Prostate gland (tissue), 2 donors: Measurements from ENCODE around the gene LDLRAD4. TPM values are rescaled to one million over a fixed set of nuclear protein-coding genes. Genes with fewer than 3 reads are reported as not detected.
A peak's percentile ranks its signal among the peaks of the same experiment; 100 is the strongest.

Source experiments
- DNase-seq: peaks from one replicate; pipeline ENCODE4 v3.0.0-alpha.2; 2019; ENCODE audit warnings: low spot score
- H3K27ac ChIP-seq, 2 donors: fragments of 200-600 bp; sonication (generic); 2 replicates each; pipeline ENCODE4 v1.5.1; 2017 to 2019
- H3K27me3 ChIP-seq: fragments of 200-600 bp; sonication (generic); replicated peaks from 2 replicates; pipeline ENCODE4 v1.5.1; 2019; ENCODE audit not compliant: insufficient read depth
- H3K36me3 ChIP-seq, 2 donors: fragments of 200-600 bp; sonication (generic); 1 replicate in 1 of 2; 2 replicates in 1 of 2; pipeline versions ENCODE4 v1.5.1 to v1.8.1; 2017 to 2019
- H3K4me1 ChIP-seq: fragments of 200-600 bp; sonication (generic); replicated peaks from 2 replicates; pipeline ENCODE4 v1.5.1; 2019
- H3K4me3 ChIP-seq, 2 donors: fragments of 200-600 bp; sonication (generic); 2 replicates each; pipeline ENCODE4 v1.5.1; 2017 to 2019
- H3K9me3 ChIP-seq: fragments of 200-600 bp; sonication (generic); 2 replicates; pipeline ENCODE4 v1.5.1; 2017
- POLR2A ChIP-seq: fragments of 450-650 bp; IDR thresholded peaks from one replicate; pipeline ENCODE4 v1.6.1; 2016; ENCODE audit warnings: antibody characterized with exemption, mild to moderate bottlenecking
- POLR2AphosphoS5 ChIP-seq: sonication (generic); formaldehyde crosslinking; IDR thresholded peaks from one replicate; pipeline ENCODE4 v1.6.1; 2017; ENCODE audit warnings: antibody characterized with exemption
- WGBS: methylation state at CpG from one replicate; pipeline ENCODE4 v1.1.5; 2018; 5-methylcytosine and 5-hydroxymethylcytosine counted together
- intact Hi-C: fragments of 100-400 bp; cut with DNase I; formaldehyde crosslinking; loops from one replicate; pipeline ENCODE4 v1.14.2; 2022
- total RNA-seq, 2 donors: library from RNA; depleted of rRNA; stranded (reverse); fragments of >200 nt; gene quantifications; one replicate each; pipeline ENCODE4 v1.1.0, GENCODE V29; 2016
- TF ChIP-seq, protein P1 (sequence below), 4 experiments: fragments of 200-600 bp in 2 of 4; fragments of 450-650 bp in 2 of 4; sonication (generic) in 2 of 4; IDR thresholded peaks; 1 replicate in 3 of 4; 2 replicates in 1 of 4; pipeline ENCODE4 v1.5.1; 2016 to 2019; ENCODE audit warnings: antibody characterized with exemption in 4 of 4, mild to moderate bottlenecking in 2 of 4, moderate library complexity in 2 of 4

Gene LDLRAD4
- total RNA-seq, 2 donors from 2014 or later: 59.9 to 107 TPM

DNA sequence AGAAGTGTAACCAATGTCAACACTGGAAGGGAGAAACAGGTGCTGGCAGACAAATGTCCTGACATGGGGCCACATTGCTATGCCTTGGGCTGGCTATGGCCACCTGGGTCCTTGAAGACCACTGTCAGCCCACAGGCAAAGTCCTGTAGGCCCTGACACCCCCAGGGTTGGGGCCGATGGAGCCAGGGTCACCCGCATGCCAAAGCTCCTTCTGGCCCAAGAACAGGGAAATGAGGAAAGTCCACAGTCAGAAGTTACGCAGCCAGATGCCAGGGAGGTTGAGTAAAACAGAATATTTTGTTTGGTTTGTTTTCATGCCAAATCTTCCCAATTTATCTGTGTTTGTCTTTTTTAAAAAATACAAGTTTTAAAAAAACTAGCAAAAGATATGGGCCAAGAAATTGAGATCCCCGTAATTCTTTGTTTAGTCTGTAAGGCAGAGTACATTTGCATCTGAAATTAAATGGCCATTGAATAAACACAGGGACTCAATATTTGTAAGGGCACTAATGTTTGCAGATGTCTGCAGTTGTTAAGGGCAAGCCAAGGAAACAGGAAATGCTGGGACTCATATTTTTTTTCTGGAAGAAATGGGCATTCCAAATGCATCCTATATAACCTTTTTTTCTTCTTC is 321.4 kb downstream of the LDLRAD4 start:
- intact Hi-C loops: loop anchor here (10.0 kb wide), 1 partner anchor 185 kb away; the partner anchor contains the start of genes FAM210A and RNMT
- 24% methylated on average over 4 of the region's 4 CpGs for WGBS
- Histone ChIP-seq H3K9me3 (no peaks in the 10 kb centered on the region), H3K27ac (no peak overlapping the region), H3K4me1 (peaks cover 41% of the 10 kb centered on the region), H3K27me3 (no peaks in the 10 kb centered on the region), H3K36me3 (no peaks in the 10 kb centered on the region), H3K4me3 (no peak overlapping the region)
- peak; percentile 38 for DNase-seq
- TF ChIP-seq, protein P1, sequence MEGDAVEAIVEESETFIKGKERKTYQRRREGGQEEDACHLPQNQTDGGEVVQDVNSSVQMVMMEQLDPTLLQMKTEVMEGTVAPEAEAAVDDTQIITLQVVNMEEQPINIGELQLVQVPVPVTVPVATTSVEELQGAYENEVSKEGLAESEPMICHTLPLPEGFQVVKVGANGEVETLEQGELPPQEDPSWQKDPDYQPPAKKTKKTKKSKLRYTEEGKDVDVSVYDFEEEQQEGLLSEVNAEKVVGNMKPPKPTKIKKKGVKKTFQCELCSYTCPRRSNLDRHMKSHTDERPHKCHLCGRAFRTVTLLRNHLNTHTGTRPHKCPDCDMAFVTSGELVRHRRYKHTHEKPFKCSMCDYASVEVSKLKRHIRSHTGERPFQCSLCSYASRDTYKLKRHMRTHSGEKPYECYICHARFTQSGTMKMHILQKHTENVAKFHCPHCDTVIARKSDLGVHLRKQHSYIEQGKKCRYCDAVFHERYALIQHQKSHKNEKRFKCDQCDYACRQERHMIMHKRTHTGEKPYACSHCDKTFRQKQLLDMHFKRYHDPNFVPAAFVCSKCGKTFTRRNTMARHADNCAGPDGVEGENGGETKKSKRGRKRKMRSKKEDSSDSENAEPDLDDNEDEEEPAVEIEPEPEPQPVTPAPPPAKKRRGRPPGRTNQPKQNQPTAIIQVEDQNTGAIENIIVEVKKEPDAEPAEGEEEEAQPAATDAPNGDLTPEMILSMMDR (IDR thresholded peaks at IDR 0.05): no peak
- TF ChIP-seq POLR2AphosphoS5 (peak; percentile 59), POLR2A (no peak)

DNA sequence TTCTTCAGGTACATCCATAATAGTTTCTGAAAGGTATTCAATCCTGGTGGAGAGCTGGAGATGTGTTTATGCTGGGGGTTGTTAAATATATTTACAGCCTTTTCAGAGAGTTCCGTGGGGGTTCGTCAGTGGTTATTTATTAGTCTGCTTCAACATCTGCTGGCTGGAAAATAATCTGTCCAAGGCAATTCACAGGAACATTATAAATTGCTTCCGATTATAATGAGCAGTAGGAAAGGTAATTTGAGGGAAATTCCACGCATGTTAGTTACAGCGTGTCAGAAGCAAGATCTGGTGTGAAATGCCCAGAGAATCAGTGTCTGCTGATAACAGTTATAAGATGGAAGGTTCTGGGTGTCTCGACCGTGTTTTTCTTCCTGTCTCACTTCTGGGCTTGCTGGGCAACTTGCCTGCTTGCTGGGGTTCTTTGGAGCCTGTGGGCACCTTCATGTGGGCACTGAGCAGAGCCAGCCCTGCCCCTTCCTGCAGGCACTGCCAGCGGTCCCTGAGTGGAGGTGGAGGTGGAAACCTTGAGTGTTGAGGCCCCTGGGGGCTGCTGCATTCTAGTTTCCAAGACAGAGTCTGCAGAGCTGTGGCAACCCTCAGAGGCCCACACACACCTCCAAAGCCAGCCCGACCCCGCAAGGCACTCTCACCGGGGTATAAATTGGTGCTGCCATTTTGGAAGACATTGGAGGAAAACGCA is 322.1 kb downstream of the LDLRAD4 start:
- intact Hi-C loops: no loop called here
- 51% methylated on average over 12 of the region's 12 CpGs for WGBS
- Histone ChIP-seq H3K4me1 (peaks cover 41% of the 10 kb centered on the region), H3K36me3 (no peaks in the 10 kb centered on the region), H3K27me3 (no peaks in the 10 kb centered on the region), H3K4me3 (no peak overlapping the region), H3K9me3 (no peaks in the 10 kb centered on the region), H3K27ac (no peak overlapping the region)
- DNase-seq: no peak
- no peak for TF ChIP-seq POLR2A
- TF ChIP-seq, protein P1 (IDR thresholded peaks at IDR 0.05): no peak
- no peak for TF ChIP-seq POLR2AphosphoS5

DNA sequence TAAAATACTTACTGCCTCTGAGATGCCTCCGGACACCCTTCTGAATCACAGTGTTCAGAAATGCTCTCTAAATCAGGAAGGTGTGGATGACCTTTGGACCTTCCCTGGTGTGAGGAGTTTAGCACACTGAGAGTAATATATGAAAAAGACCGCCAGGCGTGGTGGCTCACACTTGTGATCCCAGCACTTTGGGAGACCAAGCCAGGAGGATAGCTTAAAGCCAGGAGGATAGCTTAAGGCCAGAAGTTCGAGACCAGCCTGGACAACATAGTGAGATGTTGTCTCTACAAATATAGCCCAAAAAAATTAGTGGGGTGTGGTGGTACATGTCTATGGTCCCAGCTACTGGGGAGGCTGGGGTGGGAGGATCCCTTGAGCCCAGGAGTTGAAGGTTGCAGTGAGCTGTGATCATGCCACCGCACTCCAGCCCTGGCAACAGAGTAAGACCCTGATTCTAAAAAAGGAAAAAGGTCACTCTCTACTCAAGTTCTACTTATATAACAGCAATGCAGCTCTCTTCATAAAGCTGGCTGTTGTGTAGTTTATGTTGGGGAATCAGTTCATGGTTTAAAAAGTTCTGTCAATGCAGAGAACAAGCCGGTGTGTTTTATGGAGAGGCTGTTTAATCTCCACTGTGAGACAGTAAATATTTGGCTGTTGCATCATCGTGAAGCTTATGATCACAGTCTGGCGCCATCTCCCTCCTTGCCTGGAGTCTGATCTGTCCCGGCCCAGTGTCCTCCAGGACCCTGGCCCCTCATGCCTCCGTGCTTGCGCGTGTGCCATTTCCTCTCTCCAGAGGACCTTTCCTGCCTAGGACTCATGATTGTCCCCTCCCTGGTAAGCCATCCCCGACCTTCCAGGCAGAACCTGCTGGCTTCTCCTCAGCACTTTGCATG is 323.3 kb downstream of the LDLRAD4 start:
- WGBS: 49% methylated on average over 12 of the region's 13 CpGs
- TF ChIP-seq POLR2AphosphoS5: peak; percentile 82
- no peak for TF ChIP-seq POLR2A
- H3K4me3 ChIP-seq: peak overlapping the region in 1 of 2 donors; percentile 6
- no peaks in the 10 kb centered on the region for H3K27me3 ChIP-seq
- peaks cover 41% of the 10 kb centered on the region for H3K4me1 ChIP-seq
- H3K36me3 ChIP-seq: no peaks in the 10 kb centered on the region
- peak; percentile 72 for DNase-seq
- H3K27ac ChIP-seq: peak overlapping the region in 1 of 2 donors; percentile 39
- no peaks in the 10 kb centered on the region for H3K9me3 ChIP-seq
- intact Hi-C loops: no loop called here

DNA sequence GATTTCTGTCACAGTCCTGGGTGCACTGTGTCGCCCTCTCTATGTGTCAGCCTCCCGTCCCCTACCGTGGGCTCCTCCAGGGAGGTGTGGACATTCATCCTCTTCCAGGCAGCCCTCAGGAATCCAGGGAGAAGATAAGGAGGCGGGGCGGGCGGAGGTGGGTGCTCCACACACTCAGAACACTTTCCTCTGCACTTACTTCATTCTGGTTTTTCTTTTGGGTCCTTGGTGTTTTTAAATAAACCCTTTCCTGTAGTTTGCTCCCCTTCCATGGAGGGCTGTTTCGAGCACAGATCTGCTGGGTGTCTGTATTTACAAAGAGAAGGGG is 323.9 kb downstream of the LDLRAD4 start:
- no peak for TF ChIP-seq POLR2AphosphoS5
- TF ChIP-seq POLR2A: no peak
- TF ChIP-seq, protein P1 (IDR thresholded peaks at IDR 0.05): no peak
- WGBS: 73% methylated on average over 7 of the region's 7 CpGs
- peak overlapping the region in 1 of 2 donors; percentile 6 for H3K4me3 ChIP-seq
- H3K9me3 ChIP-seq: no peaks in the 10 kb centered on the region
- DNase-seq: no peak
- peaks cover 41% of the 10 kb centered on the region for H3K4me1 ChIP-seq
- intact Hi-C loops: no loop called here
- no peaks in the 10 kb centered on the region for H3K27me3 ChIP-seq
- peak overlapping the region in 1 of 2 donors; percentile 39 for H3K27ac ChIP-seq
- no peaks in the 10 kb centered on the region for H3K36me3 ChIP-seq

DNA sequence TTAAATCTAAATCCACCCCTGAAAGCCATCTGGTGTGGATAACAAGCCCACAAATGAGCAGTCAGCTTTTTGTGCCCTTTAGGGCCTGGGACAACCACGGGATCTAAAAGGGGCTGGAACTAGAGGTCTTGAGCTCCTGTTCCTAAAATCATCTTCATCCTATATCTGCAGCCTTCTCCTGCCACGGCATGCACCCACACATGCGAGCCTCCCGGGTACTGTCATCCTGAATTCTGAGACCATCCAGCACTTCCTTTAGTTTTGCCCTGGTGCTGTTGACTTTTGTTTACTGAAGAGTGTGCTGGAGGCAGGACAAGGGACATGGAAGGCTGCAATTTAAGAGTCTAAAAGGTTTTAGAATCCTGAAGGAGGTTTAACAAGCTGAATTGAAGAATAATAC is 324.6 kb downstream of the LDLRAD4 start:
- DNase-seq: no peak
- peaks cover 41% of the 10 kb centered on the region for H3K4me1 ChIP-seq
- 88% methylated on average over 4 of the region's 4 CpGs for WGBS

More for the DNA sequence above, 324.6 kb downstream of the LDLRAD4 start:
- no peak overlapping the region for H3K27ac ChIP-seq
- no peaks in the 10 kb centered on the region for H3K36me3 ChIP-seq
- no peak overlapping the region for H3K4me3 ChIP-seq
- H3K9me3 ChIP-seq: no peaks in the 10 kb centered on the region
- TF ChIP-seq, protein P1 (IDR thresholded peaks at IDR 0.05): no peak
- TF ChIP-seq POLR2AphosphoS5 (no peak), POLR2A (no peak)
- H3K27me3 ChIP-seq: no peaks in the 10 kb centered on the region
- intact Hi-C loops: no loop called here
